ENCODE measurements around the gene PRXL2A. TPM values are rescaled to one million over a fixed set of nuclear protein-coding genes. Genes with fewer than 3 reads are reported as not detected.

PRXL2A gene
- total RNA-seq, 1 donor from 2014 or later: 72.4 TPM

GRCh38 chr10:80451132-80451531 is 42.8 kb downstream of the PRXL2A start:
- DNase-seq (ENCODE audit: low read depth): no peak
- no peaks in the 10 kb centered on the region for H3K36me3 ChIP-seq (ENCODE audit: control insufficient read depth, insufficient read depth, low read length)
- H3K4me3 ChIP-seq (ENCODE audit: low read depth, low read length): no peak overlapping the region
- no peaks in the 10 kb centered on the region for H3K27me3 ChIP-seq (ENCODE audit: control insufficient read depth, insufficient read depth, low read length)
- TF ChIP-seq, protein P1, sequence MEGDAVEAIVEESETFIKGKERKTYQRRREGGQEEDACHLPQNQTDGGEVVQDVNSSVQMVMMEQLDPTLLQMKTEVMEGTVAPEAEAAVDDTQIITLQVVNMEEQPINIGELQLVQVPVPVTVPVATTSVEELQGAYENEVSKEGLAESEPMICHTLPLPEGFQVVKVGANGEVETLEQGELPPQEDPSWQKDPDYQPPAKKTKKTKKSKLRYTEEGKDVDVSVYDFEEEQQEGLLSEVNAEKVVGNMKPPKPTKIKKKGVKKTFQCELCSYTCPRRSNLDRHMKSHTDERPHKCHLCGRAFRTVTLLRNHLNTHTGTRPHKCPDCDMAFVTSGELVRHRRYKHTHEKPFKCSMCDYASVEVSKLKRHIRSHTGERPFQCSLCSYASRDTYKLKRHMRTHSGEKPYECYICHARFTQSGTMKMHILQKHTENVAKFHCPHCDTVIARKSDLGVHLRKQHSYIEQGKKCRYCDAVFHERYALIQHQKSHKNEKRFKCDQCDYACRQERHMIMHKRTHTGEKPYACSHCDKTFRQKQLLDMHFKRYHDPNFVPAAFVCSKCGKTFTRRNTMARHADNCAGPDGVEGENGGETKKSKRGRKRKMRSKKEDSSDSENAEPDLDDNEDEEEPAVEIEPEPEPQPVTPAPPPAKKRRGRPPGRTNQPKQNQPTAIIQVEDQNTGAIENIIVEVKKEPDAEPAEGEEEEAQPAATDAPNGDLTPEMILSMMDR (IDR thresholded peaks at IDR 0.05; ENCODE audit: insufficient read depth, low read length, poor library complexity, severe bottlenecking): no peak

GRCh38 chr10:80452069-80452468 is 43.7 kb downstream of the PRXL2A start:
- H3K4me3 ChIP-seq (ENCODE audit: low read depth, low read length): no peak overlapping the region
- DNase-seq (ENCODE audit: low read depth): no peak
- no peaks in the 10 kb centered on the region for H3K27me3 ChIP-seq (ENCODE audit: control insufficient read depth, insufficient read depth, low read length)
- TF ChIP-seq, protein P1 (IDR thresholded peaks at IDR 0.05; ENCODE audit: insufficient read depth, low read length, poor library complexity, severe bottlenecking): no peak
- H3K36me3 ChIP-seq (ENCODE audit: control insufficient read depth, insufficient read depth, low read length): no peaks in the 10 kb centered on the region

DNA sequence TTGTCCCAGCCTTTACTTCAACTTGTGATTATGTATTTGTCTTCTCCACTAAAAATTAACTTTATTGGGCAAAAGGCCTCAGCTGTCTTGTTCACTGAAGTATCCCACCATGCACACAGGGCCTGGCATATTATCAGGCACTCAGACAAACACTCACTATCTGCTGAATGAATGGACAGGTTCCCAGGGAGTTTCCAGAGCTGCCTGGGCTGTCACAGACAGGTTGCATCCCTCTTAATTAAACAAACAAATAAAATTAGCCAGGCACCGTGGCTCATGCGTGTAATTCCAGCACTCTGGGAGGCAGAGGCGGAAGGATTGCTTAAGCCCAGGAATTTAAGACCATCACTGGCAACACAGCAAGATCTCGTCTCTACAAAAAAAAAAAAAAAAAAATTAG is 44.3 kb downstream of the PRXL2A start:
- TF ChIP-seq, protein P1 (IDR thresholded peaks at IDR 0.05; ENCODE audit: insufficient read depth, low read length, poor library complexity, severe bottlenecking): no peak
- Histone ChIP-seq H3K36me3 (ENCODE audit: control insufficient read depth, insufficient read depth, low read length) (no peaks in the 10 kb centered on the region), H3K27me3 (ENCODE audit: control insufficient read depth, insufficient read depth, low read length) (no peaks in the 10 kb centered on the region), H3K4me3 (ENCODE audit: low read depth, low read length) (no peak overlapping the region)
- no peak for DNase-seq (ENCODE audit: low read depth)

DNA sequence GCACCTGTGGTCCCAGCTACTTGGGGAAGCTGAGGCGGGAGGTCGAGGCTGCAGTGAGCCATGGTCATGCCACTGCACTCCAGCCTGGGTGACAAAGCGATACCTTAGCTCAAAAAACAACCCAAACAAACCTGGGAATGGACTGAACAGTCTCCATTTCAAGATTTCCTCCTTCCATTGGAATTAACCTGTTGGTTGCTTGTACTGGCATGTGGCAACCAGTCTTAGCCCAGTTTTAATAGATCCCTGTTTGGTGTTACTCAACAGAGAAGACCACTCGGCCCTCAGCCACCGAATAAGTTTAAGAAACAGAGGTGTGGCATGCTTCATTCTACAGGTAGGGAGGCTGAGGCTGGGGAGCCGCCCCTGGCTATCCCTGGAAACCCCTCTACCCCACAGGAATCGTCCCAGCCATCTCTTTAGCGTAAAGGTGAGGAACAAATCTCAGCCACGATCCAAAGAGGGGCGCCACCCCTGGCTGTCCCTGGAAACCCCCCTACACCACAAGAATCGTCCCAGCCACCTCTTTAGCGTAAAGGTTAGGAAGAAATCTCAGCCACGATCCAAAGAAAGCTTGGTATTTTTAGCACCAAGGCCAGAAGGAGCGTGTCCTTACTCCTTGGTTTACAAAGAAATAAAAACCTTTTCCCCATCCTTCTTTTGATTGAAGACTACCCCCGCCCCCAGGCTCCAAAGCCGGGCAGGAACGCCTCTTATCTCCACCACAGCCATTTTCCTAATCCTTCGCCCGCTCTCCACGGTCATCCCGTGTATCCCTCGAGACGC is 44.9 kb downstream of the PRXL2A start:
- DNase-seq (ENCODE audit: low read depth): no peak
- Histone ChIP-seq H3K27me3 (ENCODE audit: control insufficient read depth, insufficient read depth, low read length) (no peaks in the 10 kb centered on the region), H3K4me3 (ENCODE audit: low read depth, low read length) (peak overlapping the region; percentile 46), H3K36me3 (ENCODE audit: control insufficient read depth, insufficient read depth, low read length) (no peaks in the 10 kb centered on the region)
- TF ChIP-seq, protein P1 (IDR thresholded peaks at IDR 0.05; ENCODE audit: insufficient read depth, low read length, poor library complexity, severe bottlenecking): no peak

DNA sequence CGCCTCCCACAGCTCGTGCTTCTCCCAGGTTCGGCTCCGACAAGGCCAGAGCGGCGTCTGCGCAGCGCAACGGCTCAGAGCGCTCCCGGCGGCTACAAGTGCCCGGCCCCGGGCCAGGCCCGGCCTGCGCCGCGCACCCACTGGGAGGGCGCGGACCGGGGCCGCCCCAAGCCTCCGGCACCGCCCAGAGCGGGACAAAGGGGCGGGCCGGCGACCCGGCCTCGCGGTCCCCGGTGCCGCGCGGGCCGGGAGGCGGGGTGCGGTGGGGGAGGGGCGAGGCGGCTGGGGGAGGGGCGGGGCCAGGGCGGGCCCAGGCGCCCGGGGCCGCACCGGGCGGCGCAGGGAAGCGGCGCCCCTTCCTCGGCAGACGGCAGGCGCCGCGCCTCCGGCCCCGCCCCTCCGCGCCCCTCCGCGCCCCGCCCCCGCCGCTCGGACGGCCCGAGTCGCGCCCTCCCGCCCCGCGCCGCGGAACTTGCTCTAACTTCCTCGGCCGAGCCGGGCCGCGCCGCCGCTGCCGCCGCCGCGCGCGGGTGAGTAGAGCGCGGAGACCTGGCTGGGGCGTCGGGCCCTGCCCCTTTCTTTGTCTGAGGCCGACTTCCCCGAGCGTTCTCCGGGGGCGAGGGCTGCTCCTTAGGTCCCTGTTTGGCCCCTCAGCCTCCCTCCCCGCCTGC is 45.6 kb downstream of the PRXL2A start, which contains the start of gene TSPAN14:
TSS of gene TSPAN14 (plus strand) at position 469 of the 671 bp plus-strand sequence. CDS start 34,924 bp downstream, outside the sequence.
- H3K27me3 ChIP-seq (ENCODE audit: control insufficient read depth, insufficient read depth, low read length): no peaks in the 10 kb centered on the region
- H3K36me3 ChIP-seq (ENCODE audit: control insufficient read depth, insufficient read depth, low read length): no peaks in the 10 kb centered on the region
- DNase-seq (ENCODE audit: low read depth): no peak
- peak within 1 kb of the TSS; percentile 65 for H3K4me3 ChIP-seq (ENCODE audit: low read depth, low read length)
- TF ChIP-seq, protein P1 (IDR thresholded peaks at IDR 0.05; ENCODE audit: insufficient read depth, low read length, poor library complexity, severe bottlenecking): no peak

All from kidney epithelial cell (primary cell).